ENCODE data around the gene SUN3. TPM values are rescaled to one million over a fixed set of nuclear protein-coding genes. Genes with fewer than 3 reads are reported as not detected.

The SUN3 gene
- total and polyA plus RNA-seq, 2 of the 13 experiments (the other 11 are each of a cell fraction or from before 2014, with no cell fraction given), result not detected

DNA sequence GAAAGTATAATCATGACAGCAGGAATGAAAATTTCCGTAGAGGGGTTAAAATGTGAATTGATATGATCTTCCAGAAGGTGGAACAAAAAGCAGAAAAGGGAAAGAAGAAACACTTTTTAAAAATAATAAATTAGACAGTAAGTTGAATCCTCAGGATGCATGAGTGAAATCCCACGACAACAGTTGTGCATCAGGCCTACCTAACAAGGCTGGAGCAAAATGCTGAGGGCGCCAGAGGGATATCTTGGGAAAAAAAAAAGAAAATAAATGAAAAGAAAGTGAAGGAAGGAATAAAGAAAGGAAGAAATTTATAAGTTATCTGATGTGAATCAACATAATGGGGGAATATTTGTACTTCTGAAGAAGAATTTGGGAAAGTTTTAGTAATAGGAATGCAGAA, 36.5 kb downstream of the SUN3 start (continued):
- TF ChIP-seq KAT7 (CRISPR knock-in tag; IDR thresholded peaks at IDR 0.05; ENCODE audit: borderline replicate concordance) (no peak), ERF (CRISPR knock-in tag; IDR thresholded peaks at IDR 0.05) (no peak), ZFP41 (CRISPR knock-in tag; IDR thresholded peaks at IDR 0.05; ENCODE audit: borderline replicate concordance) (no peak), ZNF501 (CRISPR knock-in tag; IDR thresholded peaks at IDR 0.05) (no peak)
- TF ChIP-seq, protein P1, sequence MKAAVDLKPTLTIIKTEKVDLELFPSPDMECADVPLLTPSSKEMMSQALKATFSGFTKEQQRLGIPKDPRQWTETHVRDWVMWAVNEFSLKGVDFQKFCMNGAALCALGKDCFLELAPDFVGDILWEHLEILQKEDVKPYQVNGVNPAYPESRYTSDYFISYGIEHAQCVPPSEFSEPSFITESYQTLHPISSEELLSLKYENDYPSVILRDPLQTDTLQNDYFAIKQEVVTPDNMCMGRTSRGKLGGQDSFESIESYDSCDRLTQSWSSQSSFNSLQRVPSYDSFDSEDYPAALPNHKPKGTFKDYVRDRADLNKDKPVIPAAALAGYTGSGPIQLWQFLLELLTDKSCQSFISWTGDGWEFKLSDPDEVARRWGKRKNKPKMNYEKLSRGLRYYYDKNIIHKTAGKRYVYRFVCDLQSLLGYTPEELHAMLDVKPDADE (CRISPR knock-in tag; IDR thresholded peaks at IDR 0.05), result no peak
- TF ChIP-seq, protein P2, sequence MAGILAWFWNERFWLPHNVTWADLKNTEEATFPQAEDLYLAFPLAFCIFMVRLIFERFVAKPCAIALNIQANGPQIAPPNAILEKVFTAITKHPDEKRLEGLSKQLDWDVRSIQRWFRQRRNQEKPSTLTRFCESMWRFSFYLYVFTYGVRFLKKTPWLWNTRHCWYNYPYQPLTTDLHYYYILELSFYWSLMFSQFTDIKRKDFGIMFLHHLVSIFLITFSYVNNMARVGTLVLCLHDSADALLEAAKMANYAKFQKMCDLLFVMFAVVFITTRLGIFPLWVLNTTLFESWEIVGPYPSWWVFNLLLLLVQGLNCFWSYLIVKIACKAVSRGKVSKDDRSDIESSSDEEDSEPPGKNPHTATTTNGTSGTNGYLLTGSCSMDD (CRISPR knock-in tag; IDR thresholded peaks at IDR 0.05), result no peak
- TF ChIP-seq, protein P3, sequence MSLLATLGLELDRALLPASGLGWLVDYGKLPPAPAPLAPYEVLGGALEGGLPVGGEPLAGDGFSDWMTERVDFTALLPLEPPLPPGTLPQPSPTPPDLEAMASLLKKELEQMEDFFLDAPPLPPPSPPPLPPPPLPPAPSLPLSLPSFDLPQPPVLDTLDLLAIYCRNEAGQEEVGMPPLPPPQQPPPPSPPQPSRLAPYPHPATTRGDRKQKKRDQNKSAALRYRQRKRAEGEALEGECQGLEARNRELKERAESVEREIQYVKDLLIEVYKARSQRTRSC (CRISPR knock-in tag; IDR thresholded peaks at IDR 0.05; ENCODE audit: low read depth), result no peak

DNA sequence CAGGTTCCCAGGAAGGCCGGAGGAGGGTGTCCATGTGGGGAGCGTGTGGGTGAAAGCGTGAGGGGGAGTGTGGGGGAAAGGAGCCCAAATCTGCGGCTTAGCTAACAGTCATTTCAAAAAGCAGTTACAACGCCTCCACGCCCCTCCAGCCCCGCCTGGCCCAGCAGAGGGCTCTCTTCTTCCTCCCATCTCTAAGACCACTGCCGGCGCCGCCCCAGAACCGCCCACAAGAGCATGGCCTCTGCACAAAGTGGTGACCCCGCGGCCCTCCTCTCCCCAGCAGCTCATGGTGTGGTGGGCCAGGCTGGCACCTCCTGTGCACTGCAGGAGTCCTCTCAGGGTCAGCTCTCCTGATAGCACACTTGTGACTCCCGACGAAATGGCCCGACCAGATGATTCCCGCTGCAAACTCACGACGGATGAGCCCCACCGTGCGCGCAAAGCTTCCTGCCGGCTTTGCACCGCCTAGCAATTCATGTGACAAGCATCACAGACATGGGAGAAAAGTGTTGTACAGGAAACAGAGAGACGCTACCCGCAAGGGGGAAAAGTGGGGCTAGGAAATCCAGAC, 37.1 kb downstream of the SUN3 start:
- Histone ChIP-seq H3K9ac (ENCODE audit: insufficient read depth, low read depth, low read length) (no peak overlapping the region), H3K36me3 (replicated peaks in 1 of 2; ENCODE audit: control insufficient read depth in 1 of 2, insufficient read depth in 2 of 2, low read length in 2 of 2) (no peaks in the 10 kb centered on the region), H3K4me2 (ENCODE audit: low read depth, low read length) (peak overlapping the region; percentile 73), H3K9me3 (ENCODE audit: low read length) (no peaks in the 10 kb centered on the region), H3K27ac (ENCODE audit: extremely low read length, insufficient read depth, low read length) (no peak overlapping the region), H3K4me1 (ENCODE audit: insufficient read depth, low read length) (peaks cover 40% of the 10 kb centered on the region), H2AFZ (ENCODE audit: low read length) (peak overlapping the region; percentile 70), H4K20me1 (ENCODE audit: insufficient read depth, low read length) (no peaks in the 10 kb centered on the region), H3K79me2 (ENCODE audit: insufficient read depth, low read length) (no peaks in the 10 kb centered on the region), H3K27me3 (ENCODE audit: control insufficient read depth in 1 of 2, insufficient read depth in 2 of 2, low read length in 2 of 2) (no peaks in the 10 kb centered on the region), H3K4me3 (replicated peaks in 1 of 3; ENCODE audit: insufficient read depth in 1 of 3, low read depth in 2 of 3, low read length in 3 of 3) (peak overlapping the region; percentile 41 to 72 (median 42))
- FAIRE-seq (no peak), ATAC-seq (peak; percentile 99), DNase-seq (ENCODE audit: low spot score) (peak; percentile 63)
- no TSS peak for BruUV-seq (replicated peaks)
- ChIA-PET POLR2A (interaction anchor here (1.6 to 2.2 kb wide), 2 partner anchors 97 to 148 kb away, joined by 7 to 12 read pairs; partner anchors contain the start of gene UPP1), CTCF (ENCODE audit: low intra/inter-chr PET ratio, low total read pairs) (interaction anchor here (1.7 to 1.8 kb wide), 2 partner anchors 118 to 163 kb away, joined by 6 to 24 read pairs; no protein-coding TSS in a partner anchor)
- WGBS (ENCODE audit: low lambda C conversion rate), result 32% methylated on average over 17 of the region's 26 CpGs
- intact Hi-C loops (cut with micrococcal nuclease; ENCODE audit: unreplicated experiment) (loop anchor here (1.0 to 2.0 kb wide), 3 partner anchors 97 to 163 kb away; partner anchors contain the start of gene UPP1), in situ Hi-C loops (cut with HindIII; ENCODE audit: extremely low pct_ligation_motif_present, low pct_unique_long_range_greater_than_20kb) (loop anchor here (5.0 kb wide), 1 partner anchor 120 kb away; no protein-coding TSS in a partner anchor)
- TF ChIP-seq TRIM24 (CRISPR knock-in tag; IDR thresholded peaks at IDR 0.05) (no peak), ZMYM4 (CRISPR knock-in tag; IDR thresholded peaks at IDR 0.05) (peak; percentile 73), ZNF558 (CRISPR knock-in tag; IDR thresholded peaks at IDR 0.05; ENCODE audit: borderline replicate concordance) (no peak), ZSCAN29 (CRISPR knock-in tag; conservative IDR thresholded peaks at IDR 0.05) (no peak), LCORL (IDR thresholded peaks at IDR 0.05) (no peak), LCORL (CRISPR knock-in tag; IDR thresholded peaks at IDR 0.05) (peak; percentile 71), NR2C2 (CRISPR knock-in tag; IDR thresholded peaks at IDR 0.05; ENCODE audit: borderline replicate concordance) (no peak), KDM5A (IDR thresholded peaks at IDR 0.05; ENCODE audit: borderline replicate concordance, low read length) (no peak), ADNP (CRISPR knock-in tag; IDR thresholded peaks at IDR 0.05) (no peak)
- TF ChIP-seq, protein P4, sequence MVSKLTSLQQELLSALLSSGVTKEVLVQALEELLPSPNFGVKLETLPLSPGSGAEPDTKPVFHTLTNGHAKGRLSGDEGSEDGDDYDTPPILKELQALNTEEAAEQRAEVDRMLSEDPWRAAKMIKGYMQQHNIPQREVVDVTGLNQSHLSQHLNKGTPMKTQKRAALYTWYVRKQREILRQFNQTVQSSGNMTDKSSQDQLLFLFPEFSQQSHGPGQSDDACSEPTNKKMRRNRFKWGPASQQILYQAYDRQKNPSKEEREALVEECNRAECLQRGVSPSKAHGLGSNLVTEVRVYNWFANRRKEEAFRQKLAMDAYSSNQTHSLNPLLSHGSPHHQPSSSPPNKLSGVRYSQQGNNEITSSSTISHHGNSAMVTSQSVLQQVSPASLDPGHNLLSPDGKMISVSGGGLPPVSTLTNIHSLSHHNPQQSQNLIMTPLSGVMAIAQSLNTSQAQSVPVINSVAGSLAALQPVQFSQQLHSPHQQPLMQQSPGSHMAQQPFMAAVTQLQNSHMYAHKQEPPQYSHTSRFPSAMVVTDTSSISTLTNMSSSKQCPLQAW (CRISPR knock-in tag; IDR thresholded peaks at IDR 0.05), result peak; percentile 60; the same call in 1 of the 2 replicates
- TF ChIP-seq, protein P5, sequence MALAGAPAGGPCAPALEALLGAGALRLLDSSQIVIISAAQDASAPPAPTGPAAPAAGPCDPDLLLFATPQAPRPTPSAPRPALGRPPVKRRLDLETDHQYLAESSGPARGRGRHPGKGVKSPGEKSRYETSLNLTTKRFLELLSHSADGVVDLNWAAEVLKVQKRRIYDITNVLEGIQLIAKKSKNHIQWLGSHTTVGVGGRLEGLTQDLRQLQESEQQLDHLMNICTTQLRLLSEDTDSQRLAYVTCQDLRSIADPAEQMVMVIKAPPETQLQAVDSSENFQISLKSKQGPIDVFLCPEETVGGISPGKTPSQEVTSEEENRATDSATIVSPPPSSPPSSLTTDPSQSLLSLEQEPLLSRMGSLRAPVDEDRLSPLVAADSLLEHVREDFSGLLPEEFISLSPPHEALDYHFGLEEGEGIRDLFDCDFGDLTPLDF (CRISPR knock-in tag; IDR thresholded peaks at IDR 0.05), result no peak

Measured in HepG2 (cell line).